Panc1 (cell line): ENCODE measurements around the gene THSD7A.

Experiments used
- POLR2AphosphoS5 ChIP-seq: IDR thresholded peaks from 2 replicates; pipeline ENCODE4 v1.6.1; 2012; ENCODE audit warnings: mild to moderate bottlenecking, low read depth, low read length, moderate library complexity
- SIN3A ChIP-seq: IDR thresholded peaks from 2 replicates; pipeline ENCODE4 v1.6.1; 2012; ENCODE audit warnings: low read depth, mild to moderate bottlenecking, low read length, moderate library complexity, borderline replicate concordance; ENCODE audit not compliant: insufficient read depth
- TF ChIP-seq, protein P1 (sequence below): fragments of 450-650 bp; IDR thresholded peaks from 2 replicates; pipeline ENCODE4 v1.5.1; 2017; ENCODE audit warnings: mild to moderate bottlenecking

DNA sequence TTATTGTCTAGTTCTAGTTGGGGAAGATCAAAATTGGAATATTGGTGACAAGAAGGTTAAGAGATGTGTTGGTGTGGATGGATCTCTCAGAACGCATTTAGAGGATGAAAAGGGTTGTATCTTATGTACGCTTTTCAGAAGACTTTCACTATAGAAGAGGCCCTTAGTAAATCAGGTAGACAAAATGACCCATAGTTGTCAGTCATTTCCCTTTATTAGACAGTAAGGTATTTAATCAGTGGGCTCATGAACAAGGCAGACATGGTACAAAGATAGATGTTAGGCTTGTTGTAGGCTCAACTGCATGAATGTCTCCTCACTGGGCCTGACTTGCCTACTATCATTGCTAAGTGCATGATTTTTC, 499.2 kb downstream of the THSD7A start:
- TF ChIP-seq, protein P1, sequence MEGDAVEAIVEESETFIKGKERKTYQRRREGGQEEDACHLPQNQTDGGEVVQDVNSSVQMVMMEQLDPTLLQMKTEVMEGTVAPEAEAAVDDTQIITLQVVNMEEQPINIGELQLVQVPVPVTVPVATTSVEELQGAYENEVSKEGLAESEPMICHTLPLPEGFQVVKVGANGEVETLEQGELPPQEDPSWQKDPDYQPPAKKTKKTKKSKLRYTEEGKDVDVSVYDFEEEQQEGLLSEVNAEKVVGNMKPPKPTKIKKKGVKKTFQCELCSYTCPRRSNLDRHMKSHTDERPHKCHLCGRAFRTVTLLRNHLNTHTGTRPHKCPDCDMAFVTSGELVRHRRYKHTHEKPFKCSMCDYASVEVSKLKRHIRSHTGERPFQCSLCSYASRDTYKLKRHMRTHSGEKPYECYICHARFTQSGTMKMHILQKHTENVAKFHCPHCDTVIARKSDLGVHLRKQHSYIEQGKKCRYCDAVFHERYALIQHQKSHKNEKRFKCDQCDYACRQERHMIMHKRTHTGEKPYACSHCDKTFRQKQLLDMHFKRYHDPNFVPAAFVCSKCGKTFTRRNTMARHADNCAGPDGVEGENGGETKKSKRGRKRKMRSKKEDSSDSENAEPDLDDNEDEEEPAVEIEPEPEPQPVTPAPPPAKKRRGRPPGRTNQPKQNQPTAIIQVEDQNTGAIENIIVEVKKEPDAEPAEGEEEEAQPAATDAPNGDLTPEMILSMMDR, result no peak
- TF ChIP-seq POLR2AphosphoS5 (no peak), SIN3A (no peak)
